ENCODE data around the gene ACTR6.

DNA sequence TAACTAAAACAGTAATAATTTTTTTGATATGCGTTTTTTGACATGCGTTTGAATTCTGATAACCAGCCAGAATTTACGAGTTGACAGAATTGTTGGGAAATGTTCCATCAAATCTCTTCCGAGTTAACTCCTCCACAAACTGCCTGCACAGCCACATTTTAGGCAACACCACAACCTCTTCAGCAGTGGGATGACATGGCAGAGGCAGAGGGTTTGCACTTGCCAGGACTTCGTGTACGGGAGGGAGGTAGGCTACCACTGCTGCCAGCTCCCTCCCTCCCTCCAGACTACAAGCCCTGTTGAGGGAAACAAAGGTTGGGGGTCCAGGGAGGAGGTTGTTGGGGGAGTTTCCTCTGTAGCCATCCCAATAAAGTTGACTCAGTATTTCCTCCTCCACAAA is 14.5 kb upstream of the ACTR6 start:
- TF ChIP-seq, protein P1, sequence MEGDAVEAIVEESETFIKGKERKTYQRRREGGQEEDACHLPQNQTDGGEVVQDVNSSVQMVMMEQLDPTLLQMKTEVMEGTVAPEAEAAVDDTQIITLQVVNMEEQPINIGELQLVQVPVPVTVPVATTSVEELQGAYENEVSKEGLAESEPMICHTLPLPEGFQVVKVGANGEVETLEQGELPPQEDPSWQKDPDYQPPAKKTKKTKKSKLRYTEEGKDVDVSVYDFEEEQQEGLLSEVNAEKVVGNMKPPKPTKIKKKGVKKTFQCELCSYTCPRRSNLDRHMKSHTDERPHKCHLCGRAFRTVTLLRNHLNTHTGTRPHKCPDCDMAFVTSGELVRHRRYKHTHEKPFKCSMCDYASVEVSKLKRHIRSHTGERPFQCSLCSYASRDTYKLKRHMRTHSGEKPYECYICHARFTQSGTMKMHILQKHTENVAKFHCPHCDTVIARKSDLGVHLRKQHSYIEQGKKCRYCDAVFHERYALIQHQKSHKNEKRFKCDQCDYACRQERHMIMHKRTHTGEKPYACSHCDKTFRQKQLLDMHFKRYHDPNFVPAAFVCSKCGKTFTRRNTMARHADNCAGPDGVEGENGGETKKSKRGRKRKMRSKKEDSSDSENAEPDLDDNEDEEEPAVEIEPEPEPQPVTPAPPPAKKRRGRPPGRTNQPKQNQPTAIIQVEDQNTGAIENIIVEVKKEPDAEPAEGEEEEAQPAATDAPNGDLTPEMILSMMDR (IDR thresholded peaks at IDR 0.05): no peak
- TF ChIP-seq POLR2A (IDR thresholded peaks at IDR 0.05): no peak
